Activated CD8-positive, alpha-beta memory T cell treated with anti-CD3 and anti-CD28 coated beads, Interleukin-2, amount 50 U/mL, for 48 hours (primary cell): ENCODE measurements around the gene SF3B2.
A peak's percentile ranks its signal among the peaks of the same experiment; 100 is the strongest.
"Not testable (repeated sequence)": the region's sequence is repeated elsewhere in the genome, so short reads cannot be mapped to it uniquely, and the experiment has no call there.

Experiments used
- DNase-seq: peaks from one replicate; pipeline ENCODE4 v3.0.0-alpha.2; 2020

Gene SF3B2

DNA sequence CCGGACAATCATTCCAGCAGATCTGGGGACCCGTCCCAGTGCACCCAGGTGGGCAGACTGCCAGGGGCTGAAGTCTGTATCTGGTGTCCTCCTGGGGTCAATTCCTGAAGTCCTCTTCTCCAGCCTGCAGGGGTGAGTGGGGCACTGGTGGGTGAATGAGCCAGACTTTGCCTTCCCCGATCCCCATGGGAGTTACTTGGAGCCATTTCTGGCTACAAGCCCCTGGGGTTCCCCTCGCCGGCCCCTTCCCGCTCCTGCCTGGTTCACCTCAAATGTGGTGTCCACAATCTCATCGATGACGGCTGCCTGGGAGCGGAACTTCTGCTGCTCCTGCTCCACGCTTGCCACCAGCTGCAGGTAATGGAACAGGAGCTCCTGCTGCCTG lies 35.4 kb upstream of the SF3B2 start:
- no peak for DNase-seq

DNA sequence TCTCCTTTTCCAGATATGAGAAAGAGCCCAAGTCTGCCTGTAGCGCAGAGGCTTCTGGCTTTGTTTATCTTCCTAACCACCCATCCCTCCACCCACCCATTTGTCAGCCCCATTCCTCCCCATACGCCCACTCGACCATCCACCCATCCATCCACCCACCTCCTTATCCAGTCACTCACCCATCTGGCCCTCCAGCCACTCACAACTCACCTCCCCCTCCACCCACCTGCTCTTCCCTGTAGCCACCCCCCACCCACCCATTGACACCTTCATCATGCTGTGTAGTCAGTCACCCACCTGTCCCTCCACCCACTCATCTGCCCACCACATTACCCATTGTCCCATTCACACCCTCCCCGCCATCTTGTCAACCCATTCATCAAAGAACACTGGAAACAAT lies 34.8 kb upstream of the SF3B2 start:
- no peak for DNase-seq

DNA sequence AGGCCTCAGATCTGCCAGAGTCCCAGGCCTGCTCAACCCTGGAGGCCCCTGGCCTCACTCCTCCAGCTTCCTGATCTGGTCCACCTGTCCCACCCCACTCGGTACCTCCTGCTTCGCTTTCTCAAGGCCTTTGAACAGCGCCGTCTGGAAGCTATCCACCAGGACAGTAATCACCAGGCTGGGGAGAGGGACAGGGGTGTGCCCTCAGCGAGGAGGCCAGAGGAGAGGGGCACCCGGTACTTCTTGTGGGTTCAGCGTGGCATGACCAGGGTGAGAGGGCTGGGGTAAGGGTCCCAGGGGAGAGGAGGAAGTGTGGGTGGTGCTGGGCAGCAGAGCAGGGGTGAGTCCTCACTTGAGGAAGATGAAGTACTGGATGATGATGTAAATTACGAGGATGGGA lies 32.0 kb upstream of the SF3B2 start:
- no peak for DNase-seq

DNA sequence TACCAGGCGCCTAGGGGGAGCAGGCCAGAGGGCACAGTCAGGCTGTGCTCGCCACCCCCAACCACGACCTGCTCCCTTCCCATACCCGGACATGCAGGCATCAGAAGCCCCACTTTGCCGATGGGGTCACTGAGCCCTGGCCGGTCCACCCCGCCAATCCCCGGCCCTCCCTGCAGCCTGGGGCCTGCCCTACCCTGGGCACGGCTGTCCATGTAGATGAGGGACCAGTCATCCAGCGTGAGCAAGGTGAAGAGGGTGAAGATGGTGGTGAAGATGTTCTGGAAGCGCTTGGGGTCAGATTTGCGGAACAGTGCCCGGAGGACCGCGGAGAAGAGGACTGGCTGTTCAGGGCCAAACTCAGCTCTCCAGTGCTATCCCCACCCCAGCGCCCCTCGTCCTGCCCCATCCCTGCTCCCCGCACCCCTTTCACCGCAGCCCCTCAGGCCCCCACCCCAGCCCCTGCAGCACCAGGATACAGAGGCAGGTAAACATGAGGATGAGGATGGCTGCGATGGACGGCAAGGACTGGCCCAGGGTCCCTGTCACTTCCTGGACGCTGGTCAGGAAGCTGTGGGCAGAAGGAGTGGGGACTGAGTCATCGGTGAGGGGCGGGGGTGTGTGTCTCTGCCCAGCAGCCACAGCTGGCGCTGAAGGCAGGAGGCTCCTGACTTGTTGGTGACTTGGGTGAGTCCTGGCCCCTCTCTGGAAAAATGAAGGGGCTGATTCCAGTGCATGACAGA lies 31.4 kb upstream of the SF3B2 start:
- DNase-seq = no peak

DNA sequence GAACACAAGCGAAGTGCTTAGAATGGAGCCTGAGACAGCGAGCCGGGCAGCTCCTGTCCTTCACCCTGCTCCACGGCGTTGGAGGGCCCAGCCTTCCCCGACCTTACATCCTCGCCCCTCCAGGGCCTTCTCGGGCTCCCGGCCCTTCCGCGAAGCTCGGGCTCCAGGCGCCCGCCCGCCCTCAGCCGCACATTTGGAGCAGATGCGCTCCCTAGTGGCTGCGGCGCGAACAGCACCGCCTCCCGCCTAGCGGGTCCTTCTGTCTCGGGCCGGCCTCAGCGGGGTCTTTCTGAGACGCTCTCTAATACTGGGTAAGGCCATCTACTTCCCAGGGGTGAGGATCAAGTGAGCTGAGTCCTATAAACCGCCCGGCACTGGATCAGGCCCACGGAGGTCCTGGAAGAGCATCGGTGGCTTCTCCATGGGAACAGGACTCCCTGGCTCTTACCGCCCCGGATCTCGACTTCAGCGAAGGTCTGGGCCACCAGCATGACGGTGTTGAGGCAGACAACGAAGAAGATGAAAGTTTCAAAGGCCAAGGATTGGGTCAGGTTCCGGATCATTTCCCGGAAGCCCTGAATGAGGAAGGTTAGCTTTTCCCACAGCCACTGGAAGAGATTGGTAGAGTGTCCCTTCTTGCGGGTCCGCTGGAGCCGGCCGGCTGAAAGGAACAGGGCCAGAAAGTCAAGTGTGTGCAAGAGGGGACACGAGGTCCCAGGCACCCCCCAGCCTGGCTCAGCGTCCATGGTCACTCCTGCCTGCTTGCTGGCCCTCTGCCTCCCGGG lies 29.6 kb upstream of the SF3B2 start:
- DNase-seq = peak; percentile 98

DNA sequence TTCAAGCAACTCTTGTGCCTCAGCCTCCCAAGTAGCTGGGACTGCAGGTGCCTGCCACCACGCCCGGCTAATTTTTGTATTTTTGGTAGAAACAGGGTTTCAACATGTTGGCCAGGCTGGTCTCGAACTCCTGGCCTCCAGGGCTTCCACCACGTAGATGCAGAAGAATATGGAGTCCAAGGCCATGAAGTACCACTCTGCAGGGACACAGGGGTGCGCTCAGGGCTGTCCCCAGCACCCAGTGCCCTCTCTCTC lies 29.1 kb upstream of the SF3B2 start:
- not testable (repeated sequence) for DNase-seq

DNA sequence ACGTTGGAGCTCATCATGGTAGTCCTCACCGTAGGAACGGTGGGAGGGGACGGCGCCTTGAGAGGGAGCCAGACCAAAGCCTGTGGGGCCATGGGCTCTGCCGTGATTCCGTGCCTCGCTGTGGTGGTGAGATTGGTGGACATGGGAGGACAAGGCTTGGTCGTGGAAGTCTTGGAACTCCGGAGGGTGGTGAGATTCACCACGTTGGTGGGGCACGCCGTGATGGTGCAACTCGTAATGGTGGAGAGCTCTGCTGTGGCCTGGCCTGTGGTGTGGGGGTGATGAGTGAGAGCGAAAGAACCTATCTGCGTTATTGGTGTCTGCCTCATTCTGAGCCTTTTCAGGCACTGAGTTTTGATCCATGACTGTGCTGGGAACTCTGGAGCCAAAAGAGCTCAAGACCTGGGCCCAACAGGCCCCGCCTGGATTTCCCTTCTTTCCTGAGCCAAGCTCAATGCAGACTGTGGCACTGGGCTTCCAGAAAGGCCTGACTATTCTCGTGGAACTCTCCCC lies 26.1 kb upstream of the SF3B2 start, which contains the start of gene CATSPER1:
TSS of gene CATSPER1 (minus strand) at position 463 of the 513 bp plus-strand sequence. CDS start at position 363, 100 bp downstream.
- no peak for DNase-seq

DNA sequence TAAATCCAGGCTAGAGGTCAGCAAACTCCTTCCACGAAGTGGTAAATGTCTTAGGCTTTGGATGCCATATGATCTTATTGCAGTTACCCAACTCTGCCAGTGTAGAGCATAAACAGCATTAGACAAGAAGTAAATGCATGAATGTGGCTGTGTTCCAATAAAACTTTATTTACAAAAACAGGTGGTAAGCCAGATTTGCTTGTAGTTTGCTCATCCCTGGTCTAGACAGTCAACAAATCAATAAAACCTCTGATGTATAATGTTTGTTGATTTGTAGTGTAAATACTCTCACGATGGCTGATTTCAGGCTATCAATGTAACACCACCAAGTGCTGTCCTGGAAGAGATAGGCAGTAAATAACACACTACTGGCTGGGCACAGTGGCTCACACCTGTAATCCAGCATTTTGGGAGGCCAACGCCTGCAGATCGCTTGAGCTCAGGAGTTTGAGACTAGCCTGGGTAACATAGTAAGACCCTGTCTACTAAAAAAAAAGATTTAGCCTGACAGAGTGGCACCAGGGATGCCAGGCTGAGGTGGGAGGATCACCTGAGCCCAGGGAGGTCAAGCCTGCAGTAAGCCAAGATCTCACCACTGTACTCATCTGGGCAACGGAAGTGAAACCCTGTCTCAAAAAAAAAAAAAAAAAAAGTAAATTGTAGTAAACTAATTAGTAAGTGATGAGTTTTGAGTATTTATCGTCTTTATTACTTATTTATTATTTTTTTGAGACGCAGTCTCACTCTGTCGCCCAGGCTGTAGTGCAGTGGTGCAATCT lies 19.0 kb upstream of the SF3B2 start:
- DNase-seq = no peak

DNA sequence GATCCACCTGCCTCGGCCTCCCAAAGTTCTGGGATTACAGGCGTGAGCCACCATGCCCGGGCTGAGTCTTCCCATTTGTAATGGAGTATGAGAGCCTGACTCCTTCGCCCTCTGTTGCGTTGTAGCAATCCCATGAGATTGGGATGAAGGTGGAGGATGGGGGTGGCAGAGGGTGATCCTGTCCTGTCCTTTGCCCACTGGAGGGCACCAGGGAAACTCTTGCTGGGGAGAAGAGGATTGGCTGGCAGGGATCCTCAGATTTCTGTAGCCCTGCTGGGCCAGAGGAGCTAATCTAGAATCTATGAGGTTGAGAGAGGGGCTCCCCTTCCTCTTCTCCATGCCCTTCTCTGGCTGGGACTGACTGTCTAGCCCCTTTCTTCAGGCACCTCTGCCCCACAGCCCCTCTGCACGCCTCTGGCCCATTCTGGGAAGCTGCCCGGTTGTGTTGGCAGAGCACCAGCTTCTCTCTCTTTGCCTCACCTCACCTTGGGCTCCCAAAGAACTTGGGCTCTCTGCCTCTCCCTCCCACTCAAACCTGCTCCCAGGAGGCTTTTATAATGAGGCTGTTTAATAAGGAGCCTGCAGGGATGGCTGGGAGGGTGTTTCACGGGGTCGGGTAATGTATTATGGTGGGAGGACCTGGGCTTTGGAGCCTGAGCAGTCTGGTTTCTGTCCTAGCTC lies 16.4 kb upstream of the SF3B2 start:
- DNase-seq = no peak

DNA sequence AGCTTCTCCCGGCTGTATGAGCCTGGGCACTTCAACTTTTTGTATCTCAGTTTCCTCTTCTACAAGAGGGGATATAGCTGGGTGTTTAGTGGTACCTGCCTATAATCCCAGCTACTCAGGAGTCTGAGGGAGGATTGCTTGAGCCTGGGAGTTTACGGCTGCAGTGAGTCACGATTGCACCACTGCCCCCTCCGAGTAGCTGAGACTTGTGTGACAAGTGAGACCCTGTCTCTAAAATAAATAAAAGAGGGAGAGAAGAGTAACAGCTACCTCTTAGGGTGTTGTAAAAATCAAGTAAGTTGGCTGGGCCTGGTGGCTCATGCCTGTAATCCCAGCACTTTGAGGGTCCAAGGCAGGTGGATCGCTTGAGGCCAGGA lies 15.8 kb upstream of the SF3B2 start:
- no peak for DNase-seq

DNA sequence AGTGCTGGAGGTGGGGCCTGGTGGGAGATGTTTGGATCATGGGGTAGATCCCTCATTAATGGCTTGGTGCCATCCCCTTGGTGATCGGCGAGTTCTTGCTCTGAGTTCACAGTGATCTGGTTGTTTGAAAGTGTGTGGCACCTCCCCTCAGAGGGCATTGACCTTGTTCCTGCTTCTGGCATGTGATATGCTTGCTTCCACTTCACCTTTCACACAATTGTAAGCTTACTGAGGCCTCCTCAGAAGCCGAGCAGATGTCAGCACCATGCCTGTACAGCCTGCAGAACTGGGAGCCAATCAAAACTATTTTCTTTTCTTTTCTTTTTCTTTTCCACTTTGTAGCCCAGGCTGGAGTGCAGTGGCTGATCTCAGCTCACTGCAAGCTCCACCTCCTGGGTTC lies 14.8 kb upstream of the SF3B2 start:
- DNase-seq = no peak

DNA sequence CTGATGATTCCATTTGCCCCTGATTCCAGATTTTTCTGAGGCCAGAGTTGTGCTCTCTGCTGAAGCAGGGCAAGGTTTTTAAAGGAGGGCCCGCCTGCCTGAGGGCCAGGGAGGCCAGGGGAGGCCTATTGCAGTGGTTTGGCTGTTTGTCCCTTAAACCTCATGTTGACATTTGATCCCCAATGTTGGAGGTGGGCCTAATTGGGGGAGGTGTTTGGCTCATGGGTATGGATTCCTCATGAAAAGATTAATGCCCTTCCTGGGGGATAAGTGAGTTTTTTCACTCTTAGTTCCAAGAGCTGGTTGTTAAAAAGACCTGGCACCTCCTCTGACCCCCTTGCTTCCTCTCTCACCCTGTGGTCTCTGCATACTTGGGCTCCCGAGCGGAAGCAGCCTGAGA lies 12.4 kb upstream of the SF3B2 start:
- no peak for DNase-seq

DNA sequence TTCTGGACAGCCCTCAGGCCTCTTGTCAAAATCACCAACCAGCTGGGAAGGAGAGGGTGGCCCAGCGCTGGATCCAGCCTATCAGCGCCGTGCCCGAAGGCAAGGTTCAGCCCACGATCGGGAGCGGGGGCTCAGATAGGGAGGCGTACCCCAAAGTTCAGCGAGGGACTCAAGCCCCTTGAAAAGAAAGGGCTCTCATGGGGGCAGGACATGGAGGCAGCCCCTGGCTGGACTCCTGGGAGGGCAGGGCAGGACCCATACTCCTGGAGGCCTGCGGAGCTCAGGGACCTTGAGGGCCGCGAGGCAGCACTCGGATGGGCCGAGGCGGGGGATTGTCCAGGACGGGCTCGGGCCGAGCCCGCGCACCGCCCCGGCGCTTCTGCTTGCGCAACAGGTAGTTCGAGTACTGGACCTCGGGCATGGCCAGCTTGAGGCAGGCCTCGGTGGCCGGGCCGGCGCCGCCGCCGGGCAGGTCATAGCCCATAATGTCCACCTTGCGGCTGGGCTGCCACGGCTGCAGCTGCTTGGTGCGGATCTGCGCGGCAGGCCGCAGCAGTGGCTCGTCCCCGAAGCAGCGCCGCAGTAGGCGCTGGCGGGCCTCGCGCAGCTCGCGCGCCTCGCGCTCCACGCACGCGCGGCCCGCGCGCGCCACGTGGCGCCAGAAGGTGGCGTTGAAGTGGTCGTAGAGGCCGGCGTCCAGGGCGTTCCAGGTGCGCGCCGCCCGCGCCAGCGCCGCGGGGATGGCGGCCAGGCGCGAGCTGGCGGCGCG lies 9.8 kb upstream of the SF3B2 start:
- DNase-seq = no peak

DNA sequence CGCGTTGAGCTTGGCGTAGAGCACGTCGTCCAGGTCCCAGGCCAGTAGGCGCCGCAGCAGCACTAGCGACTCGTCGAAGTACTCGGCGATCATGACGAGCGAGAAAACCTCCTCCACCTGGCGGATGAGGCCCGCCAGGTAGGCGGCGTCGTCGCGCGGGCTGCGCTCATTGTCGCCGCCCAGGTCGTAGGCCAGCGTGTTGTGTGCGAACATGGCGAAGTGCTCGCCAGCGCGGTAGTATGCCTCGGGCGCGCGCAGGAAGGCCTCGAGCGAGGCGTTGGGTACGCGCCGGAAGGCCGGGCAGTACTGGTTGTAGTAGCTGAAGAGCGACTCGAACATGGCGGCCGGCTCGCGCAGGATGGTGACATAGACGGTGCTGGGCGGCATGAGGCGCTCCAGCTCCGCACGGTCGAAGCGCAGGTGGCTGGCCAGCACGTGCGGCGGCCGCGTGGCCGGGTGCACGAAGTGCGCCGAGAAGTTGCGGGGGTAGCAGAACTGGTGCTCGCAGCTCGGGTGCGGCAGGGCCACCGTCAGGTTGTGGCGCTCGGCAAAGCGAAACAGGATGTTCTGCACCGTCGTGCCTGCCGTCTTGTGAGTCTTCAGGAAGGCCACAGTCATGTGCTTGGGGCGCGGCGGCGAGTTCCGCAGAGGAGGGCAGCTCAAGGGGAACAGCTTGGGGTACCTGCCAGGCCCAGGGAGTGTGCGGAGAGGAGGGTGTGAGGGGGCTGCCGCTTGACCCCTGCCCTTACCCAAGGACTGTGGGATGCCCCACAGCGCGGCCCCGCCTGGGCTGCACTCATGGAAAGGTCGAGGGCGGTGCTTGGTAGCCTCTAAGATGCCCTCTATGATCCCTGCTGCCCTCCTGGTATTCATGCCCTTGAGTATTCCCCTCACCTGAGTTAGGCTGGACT lies 8.9 kb upstream of the SF3B2 start:
- no peak for DNase-seq

DNA sequence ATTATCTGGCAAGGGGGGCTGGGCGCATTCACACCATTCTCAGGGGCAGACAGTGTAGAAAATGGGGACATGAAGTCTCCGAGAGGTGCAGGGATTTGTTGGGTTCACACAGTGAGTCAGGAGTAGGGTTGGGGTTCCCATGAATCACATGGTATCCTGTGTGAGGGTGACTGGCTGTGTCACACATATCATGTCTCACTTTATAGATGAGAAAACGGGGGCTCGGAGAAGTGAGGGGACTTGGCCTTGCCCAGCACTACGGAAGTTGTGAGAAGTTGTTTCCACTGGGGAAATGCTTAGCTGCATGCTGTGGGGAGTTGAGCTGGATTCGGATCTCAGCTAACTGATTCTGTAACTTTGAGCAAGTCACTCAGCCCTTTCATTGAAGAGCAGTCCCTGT lies 7.4 kb upstream of the SF3B2 start:
- DNase-seq = no peak

DNA sequence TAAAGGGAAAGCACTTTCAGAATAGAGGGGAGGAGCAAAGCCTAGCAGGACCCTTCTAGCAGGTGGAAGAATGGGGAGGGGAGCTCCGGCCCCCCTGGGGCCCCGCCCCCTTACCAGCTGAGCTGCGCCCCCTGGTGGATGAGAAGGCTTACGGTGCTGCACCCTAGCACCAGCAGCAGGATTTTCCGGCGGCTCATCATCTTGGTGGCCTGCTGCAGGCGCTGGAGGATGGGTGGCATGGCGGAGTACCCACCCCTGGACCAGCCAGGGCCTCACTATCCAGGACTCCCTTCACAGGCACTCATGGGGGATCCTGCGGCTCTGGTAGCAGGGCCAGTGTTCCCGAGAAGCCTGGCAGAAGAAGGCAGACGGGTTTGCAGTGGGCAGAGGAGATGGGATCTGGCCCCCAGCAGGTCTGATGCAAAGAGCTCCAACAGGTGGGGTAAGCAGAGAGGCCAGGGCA lies 7.0 kb upstream of the SF3B2 start:
- DNase-seq = peak; percentile 95

DNA sequence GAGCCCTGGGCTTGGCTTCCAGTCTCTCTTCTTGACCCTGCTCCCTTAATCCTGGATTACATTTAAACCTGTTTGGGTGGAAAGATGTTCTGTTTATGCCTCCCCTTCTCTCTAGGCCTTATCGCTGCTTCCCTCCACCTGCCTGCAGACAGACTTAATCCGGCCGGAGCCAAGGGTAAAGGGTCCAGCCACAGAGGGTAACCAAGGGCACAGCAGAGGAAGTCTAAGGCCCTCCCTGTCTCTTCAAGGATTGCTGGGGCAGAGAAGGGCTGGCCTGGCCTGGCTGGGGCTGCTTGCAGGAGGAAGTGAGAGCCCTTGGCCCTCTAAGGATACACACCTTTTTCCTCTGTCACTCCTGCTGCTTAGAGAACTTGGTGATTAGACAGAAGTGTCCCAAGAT lies 5.3 kb upstream of the SF3B2 start:
- DNase-seq = no peak

DNA sequence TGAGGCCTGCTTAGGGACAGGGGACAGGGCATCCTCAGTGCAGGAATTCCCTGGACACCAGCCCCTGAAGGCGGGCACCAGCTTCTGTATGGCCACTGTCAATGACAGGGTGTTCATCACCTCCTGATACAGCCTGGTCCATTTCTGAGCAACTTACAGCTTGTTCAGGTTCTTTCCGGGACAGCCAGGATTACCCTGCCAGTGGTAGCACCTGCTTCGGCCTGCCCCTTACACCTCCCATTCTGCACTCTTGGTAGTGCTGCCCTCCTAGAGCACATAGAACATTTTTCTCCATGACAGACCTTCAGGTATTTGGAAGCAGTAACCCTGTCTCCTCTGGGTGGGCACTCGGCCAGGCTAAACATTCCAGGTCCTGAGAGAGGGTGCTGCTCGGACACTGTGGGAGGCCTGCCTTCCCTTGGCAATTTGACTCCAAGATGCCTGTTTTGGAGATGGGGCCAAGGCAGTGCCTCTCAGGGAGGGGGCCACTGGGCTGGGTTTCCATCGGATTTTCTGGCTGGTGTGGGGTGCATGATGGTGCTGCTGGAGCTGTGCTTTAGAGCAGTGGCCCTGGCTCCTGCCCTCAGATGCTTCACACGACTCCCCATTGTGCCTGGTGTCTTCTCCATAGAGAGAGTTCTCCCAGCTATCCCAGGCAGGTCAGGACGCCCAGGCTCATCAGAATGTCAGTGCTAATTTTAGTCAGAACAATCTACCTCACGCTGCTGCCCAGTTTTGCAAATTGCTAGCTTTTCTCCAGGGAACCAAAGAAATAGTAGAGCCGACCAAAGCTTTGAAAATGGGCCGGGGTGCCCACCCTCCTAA lies 4.4 kb upstream of the SF3B2 start:
- DNase-seq = no peak

DNA sequence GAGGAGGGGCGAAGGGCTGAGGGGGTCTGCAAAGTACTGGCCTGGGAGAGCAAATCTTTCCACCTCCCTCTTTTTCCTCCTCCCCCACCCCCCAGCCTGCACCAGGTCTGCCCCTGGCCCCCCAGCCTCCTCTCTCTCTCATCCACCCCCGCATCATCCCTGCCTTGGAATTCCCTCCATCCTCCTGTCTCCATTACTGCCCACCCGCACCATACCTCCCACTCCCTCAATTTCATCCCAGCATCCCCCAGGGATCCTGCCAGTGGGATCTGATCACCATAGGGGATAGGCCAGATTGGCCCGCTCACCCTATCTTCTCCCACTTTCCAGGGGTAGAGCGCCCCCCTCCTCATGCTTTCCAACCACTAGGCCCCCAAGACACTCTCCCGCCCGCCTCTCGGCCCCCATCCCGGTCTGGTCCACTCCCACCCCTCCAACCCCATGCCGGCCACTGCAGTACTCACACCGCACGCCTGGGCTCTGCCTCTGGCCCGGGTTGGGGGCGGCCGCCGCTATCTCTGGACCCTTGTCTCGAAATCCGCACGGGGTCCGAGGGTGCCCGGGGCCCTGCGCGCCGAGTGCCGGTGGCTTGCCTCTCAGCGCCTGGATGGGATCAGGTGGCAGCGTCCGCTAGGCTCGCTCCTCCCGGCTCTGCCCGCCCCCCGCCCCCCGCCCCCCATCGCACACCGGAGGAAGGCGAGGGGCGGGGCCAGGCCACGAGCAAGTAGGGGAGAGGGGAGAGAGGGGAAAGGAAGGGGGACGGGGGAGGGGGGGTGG lies 3.4 kb upstream of the SF3B2 start, which contains the start of gene GAL3ST3:
TSS of gene GAL3ST3 (minus strand) at position 615 of the 777 bp plus-strand sequence. CDS start 3,746 bp downstream, outside the sequence.
- DNase-seq = no peak
